GM23248 (cell line): ENCODE measurements around the gene PDGFC. TPM values are rescaled to one million over a fixed set of nuclear protein-coding genes. Genes with fewer than 3 reads are reported as not detected.

ENCODE experiments used
- DNase-seq: peaks from one replicate; pipeline ENCODE4 v3.0.0-alpha.2; 2015
- H2AFZ ChIP-seq: fragments of 200-600 bp; sonication (generic); 2 replicates; pipeline ENCODE4 v1.6.1; 2016; ENCODE audit warnings: antibody characterized with exemption
- H3F3A ChIP-seq: fragments of 200-600 bp; sonication (generic); 2 replicates; pipeline ENCODE4 v1.6.1; 2016; ENCODE audit warnings: mild to moderate bottlenecking, antibody characterized with exemption, mixed run types; ENCODE audit not compliant: insufficient read depth
- H3K27ac ChIP-seq: fragments of 200-600 bp; sonication (generic); 2 replicates; pipeline ENCODE4 v1.5.1; 2016; ENCODE audit warnings: mild to moderate bottlenecking
- H3K27me3 ChIP-seq: fragments of 200-600 bp; sonication (generic); replicated peaks from 2 replicates; pipeline ENCODE4 v1.6.1; 2016; ENCODE audit warnings: mild to moderate bottlenecking; ENCODE audit not compliant: insufficient read depth
- H3K36me3 ChIP-seq: fragments of 200-600 bp; sonication (generic); 2 replicates; pipeline ENCODE4 v1.6.1; 2016; ENCODE audit warnings: low read depth, mild to moderate bottlenecking
- H3K4me1 ChIP-seq: fragments of 200-600 bp; sonication (generic); 2 replicates; pipeline ENCODE4 v1.6.1; 2016; ENCODE audit warnings: mild to moderate bottlenecking; ENCODE audit not compliant: insufficient read depth
- H3K4me2 ChIP-seq: fragments of 200-600 bp; sonication (generic); one replicate; pipeline ENCODE4 v1.6.1; 2016; ENCODE audit warnings: mild to moderate bottlenecking; ENCODE audit not compliant: unreplicated experiment
- H3K4me3 ChIP-seq: fragments of 200-600 bp; sonication (generic); 2 replicates; pipeline ENCODE4 v1.5.1; 2016; ENCODE audit warnings: mild to moderate bottlenecking
- H3K79me2 ChIP-seq: fragments of 200-600 bp; sonication (generic); 2 replicates; pipeline ENCODE4 v1.6.1; 2016; ENCODE audit warnings: mild to moderate bottlenecking; ENCODE audit not compliant: insufficient read depth
- H3K9ac ChIP-seq: fragments of 200-600 bp; sonication (generic); 2 replicates; pipeline ENCODE4 v1.6.1; 2016; ENCODE audit warnings: mild to moderate bottlenecking
- H3K9me2 ChIP-seq: fragments of 200-600 bp; sonication (generic); 2 replicates; pipeline ENCODE4 v1.6.1; 2016; ENCODE audit warnings: mixed run types, mild to moderate bottlenecking, moderate library complexity; ENCODE audit not compliant: insufficient read depth
- H3K9me3 ChIP-seq: fragments of 200-600 bp; sonication (generic); one replicate; pipeline ENCODE4 v1.6.1; 2017; ENCODE audit warnings: low read depth
- H4K20me1 ChIP-seq: fragments of 200-600 bp; sonication (generic); 2 replicates; pipeline ENCODE4 v1.6.0; 2016; ENCODE audit not compliant: insufficient read depth
- EZH2 ChIP-seq: fragments of 200-600 bp; sonication (generic); IDR thresholded peaks from 2 replicates; pipeline ENCODE4 v1.6.1; 2018; ENCODE audit warnings: antibody characterized with exemption, mild to moderate bottlenecking; ENCODE audit not compliant: insufficient read depth, poor library complexity, severe bottlenecking
- EZH2phosphoT487 ChIP-seq: fragments of 200-600 bp; sonication (generic); IDR thresholded peaks from 2 replicates; pipeline ENCODE4 v1.6.1; 2018; ENCODE audit warnings: antibody characterized with exemption, moderate library complexity, mild to moderate bottlenecking, low read depth; ENCODE audit not compliant: insufficient read depth
- WGBS, 2 experiments: methylation state at CpG; one replicate each; pipeline ENCODE4 v1.1.6; 2015 to 2017; ENCODE audit warnings: low lambda C conversion rate in 2 of 2, low coverage in 1 of 2; ENCODE audit errors: missing lambda C conversion rate in 2 of 2; 5-methylcytosine and 5-hydroxymethylcytosine counted together
- in situ Hi-C: fragments of 300-500 bp; cut with MboI; formaldehyde crosslinking; loops from 2 replicates; pipeline ENCODE4 v1.15.0; 2020
- polyA plus RNA-seq: library from polyadenylated mRNA; unstranded; fragments of >200 nt; fragmentation: Nextera tagmentation; extraction: Ambion mirVana; gene quantifications from 2 replicates; pipeline ENCODE4 v1.2.1, GENCODE V29; 2016
- total RNA-seq: library from RNA; depleted of rRNA; stranded (reverse); fragments of >200 nt; shearing (Covaris generic); gene quantifications from 2 replicates; pipeline ENCODE4 v1.2.3, GENCODE V29; 2014

PDGFC gene
- total and polyA plus RNA-seq, 2 experiments from 2014 or later, result 26.5 to 64.4 TPM

- Histone ChIP-seq H2AFZ (no peak overlapping the region), H3K9ac (peak overlapping the region; percentile 41; the same call in 1 of the 2 replicates), H3K9me3 (no peaks in the 10 kb centered on the region), H3K79me2 (peaks cover 95% of the 10 kb centered on the region), H3K4me3 (no peak overlapping the region), H4K20me1 (no peaks in the 10 kb centered on the region), H3K36me3 (no peaks in the 10 kb centered on the region), H3F3A (peaks cover 58% of the 10 kb centered on the region), H3K27ac (peak overlapping the region; percentile 73; the same call in 1 of the 2 replicates), H3K4me1 (peaks cover 74% of the 10 kb centered on the region), H3K9me2 (no peaks in the 10 kb centered on the region; the same call in 1 of the 2 replicates), H3K27me3 (no peaks in the 10 kb centered on the region), H3K4me2 (peak overlapping the region; percentile 70)
- in situ Hi-C loops, result loop anchor here (10.0 to 25.0 kb wide), 3 partner anchors 274 to 999 kb away; partner anchors contain the start of gene CTSO
- 88 to 93% methylated on average over 9 of the region's 9 CpGs for WGBS, 2 experiments
- no peak for DNase-seq
- no peak for TF ChIP-seq EZH2phosphoT487
- TF ChIP-seq EZH2, result no peak
These were observed 10.2 kb downstream of the PDGFC start for GRCh38 chr4:156961196-156962057.

GRCh38 chr4:156959298-156959702 lies 12.3 kb downstream of the PDGFC start:
- WGBS, 2 experiments, result 42 to 44% methylated on average over 3 of the region's 3 CpGs
- Histone ChIP-seq H3K79me2 (peaks cover 95% of the 10 kb centered on the region), H4K20me1 (no peaks in the 10 kb centered on the region), H3K9ac (no peak overlapping the region), H3K4me3 (no peak overlapping the region), H3K4me1 (peaks cover 66% of the 10 kb centered on the region), H3F3A (peaks cover 58% of the 10 kb centered on the region), H3K9me3 (no peaks in the 10 kb centered on the region), H3K4me2 (peak overlapping the region; percentile 57), H3K9me2 (no peaks in the 10 kb centered on the region), H3K36me3 (no peaks in the 10 kb centered on the region), H2AFZ (no peak overlapping the region), H3K27me3 (no peaks in the 10 kb centered on the region), H3K27ac (no peak overlapping the region; the same call in 1 of the 2 replicates)
- DNase-seq, result peak; percentile 37
- in situ Hi-C loops, result loop anchor here (25.0 kb wide), 2 partner anchors 272 to 997 kb away; partner anchors contain the start of gene CTSO
- no peak for TF ChIP-seq EZH2phosphoT487
- no peak for TF ChIP-seq EZH2

- H2AFZ ChIP-seq, result no peak overlapping the region
- DNase-seq, result peak; percentile 63
- H3K4me3 ChIP-seq, result no peak overlapping the region
- peak overlapping the region; percentile 43 for H3K27ac ChIP-seq
- in situ Hi-C loops, result loop anchor here (25.0 kb wide), 2 partner anchors 271 to 996 kb away; partner anchors contain the start of gene CTSO
- peaks cover 63% of the 10 kb centered on the region for H3K4me1 ChIP-seq
- H3K9me3 ChIP-seq, result no peaks in the 10 kb centered on the region
- no peak for TF ChIP-seq EZH2phosphoT487
- TF ChIP-seq EZH2, result no peak
- no peaks in the 10 kb centered on the region for H3K27me3 ChIP-seq
- H3F3A ChIP-seq, result peaks cover 52% of the 10 kb centered on the region
- peaks cover 7% of the 10 kb centered on the region; the same call in 1 of the 2 replicates for H3K9me2 ChIP-seq
- 42 to 58% methylated on average over 2 of the region's 2 CpGs for WGBS, 2 experiments
- H3K79me2 ChIP-seq, result peaks cover 95% of the 10 kb centered on the region
- peak overlapping the region; percentile 57 for H3K4me2 ChIP-seq
- H3K36me3 ChIP-seq, result no peaks in the 10 kb centered on the region
- H4K20me1 ChIP-seq, result no peaks in the 10 kb centered on the region
- H3K9ac ChIP-seq, result no peak overlapping the region; the same call in 1 of the 2 replicates
These were observed 13.1 kb downstream of the PDGFC start for GRCh38 chr4:156958276-156959074.

GRCh38 chr4:156957556-156957955 lies 14.0 kb downstream of the PDGFC start:
- H3K27ac ChIP-seq, result peak overlapping the region; percentile 43; the same call in 1 of the 2 replicates
- H4K20me1 ChIP-seq, result no peaks in the 10 kb centered on the region
- H2AFZ ChIP-seq, result no peak overlapping the region
- WGBS, 2 experiments, result 88 to 91% methylated on average over 3 of the region's 3 CpGs
- TF ChIP-seq EZH2phosphoT487, result no peak
- TF ChIP-seq EZH2, result no peak
- no peak for DNase-seq
- H3K27me3 ChIP-seq, result no peaks in the 10 kb centered on the region
- H3K4me2 ChIP-seq, result peak overlapping the region; percentile 57
- H3K9me2 ChIP-seq, result peaks cover 7% of the 10 kb centered on the region; the same call in 1 of the 2 replicates
- in situ Hi-C loops, result loop anchor here (25.0 kb wide), 2 partner anchors 270 to 995 kb away; partner anchors contain the start of gene CTSO
- no peak overlapping the region for H3K9ac ChIP-seq
- H3K4me1 ChIP-seq, result peaks cover 56% of the 10 kb centered on the region
- peaks cover 97% of the 10 kb centered on the region for H3K79me2 ChIP-seq
- H3K4me3 ChIP-seq, result no peak overlapping the region
- no peaks in the 10 kb centered on the region for H3K36me3 ChIP-seq
- H3K9me3 ChIP-seq, result no peaks in the 10 kb centered on the region
- peaks cover 44% of the 10 kb centered on the region for H3F3A ChIP-seq
